Amygdala (tissue), 56 donors: Measurements from ENCODE around the gene CFAP300.
A peak's percentile ranks its signal among the peaks of the same experiment; 100 is the strongest.

Experiments
- DNase-seq, 56 donors: peaks; one replicate each; lab custom pipeline; 2025; lab: John Stamatoyannopoulos, UW

CFAP300 gene

GRCh38 chr11:102071497-102072472, 24.5 kb downstream of the CFAP300 start:
- no peak for DNase-seq

GRCh38 chr11:102073253-102073652, 26.0 kb downstream of the CFAP300 start:
- DNase-seq, result no peak

GRCh38 chr11:102079625-102080024, 32.4 kb downstream of the CFAP300 start:
- DNase-seq, result no peak

- DNase-seq, result no peak
Observed at GRCh38 chr11:102081313-102081712, 34.1 kb downstream of the CFAP300 start.

GRCh38 chr11:102085864-102086551, 38.8 kb downstream of the CFAP300 start:
- DNase-seq, result no peak

GRCh38 chr11:102097186-102097585, 49.9 kb downstream of the CFAP300 start:
- no peak for DNase-seq

- DNase-seq, result no peak
Observed at GRCh38 chr11:102099755-102100154, 52.5 kb downstream of the CFAP300 start.

GRCh38 chr11:102108734-102109440, 61.6 kb downstream of the CFAP300 start:
- DNase-seq, result no peak

- peak in 39 of 56 donors; percentile 4 to 71 (median 39) for DNase-seq
Observed at GRCh38 chr11:102109896-102110760, 62.9 kb downstream of the CFAP300 start, which contains the start of gene YAP1. Gene YAP1 (plus strand): TSS chr11:102110447. CDS start chr11:102110849, 402 bp downstream.

- DNase-seq, result peak in 1 of 56 donors; percentile 38
Observed at GRCh38 chr11:102110761-102111010, 63.4 kb downstream of the CFAP300 start.

- DNase-seq, result peak in 27 of 56 donors; percentile 4 to 51 (median 16)
Observed at GRCh38 chr11:102111011-102111786, 64.0 kb downstream of the CFAP300 start.

GRCh38 chr11:102111787-102112508, 64.7 kb downstream of the CFAP300 start:
- DNase-seq, result no peak

- DNase-seq, result no peak
Observed at GRCh38 chr11:102112509-102112821, 65.2 kb downstream of the CFAP300 start.

- DNase-seq, result no peak
Observed at GRCh38 chr11:102114032-102114431, 66.8 kb downstream of the CFAP300 start.

GRCh38 chr11:102115557-102115956, 68.3 kb downstream of the CFAP300 start:
- no peak for DNase-seq

- no peak for DNase-seq
Observed at GRCh38 chr11:102116453-102117205, 69.4 kb downstream of the CFAP300 start.

GRCh38 chr11:102117472-102118113, 70.4 kb downstream of the CFAP300 start:
- no peak for DNase-seq

- no peak for DNase-seq
Observed at GRCh38 chr11:102118937-102119336, 71.7 kb downstream of the CFAP300 start.
